ENCODE data around the gene GPR158.

GPR158 gene

DNA sequence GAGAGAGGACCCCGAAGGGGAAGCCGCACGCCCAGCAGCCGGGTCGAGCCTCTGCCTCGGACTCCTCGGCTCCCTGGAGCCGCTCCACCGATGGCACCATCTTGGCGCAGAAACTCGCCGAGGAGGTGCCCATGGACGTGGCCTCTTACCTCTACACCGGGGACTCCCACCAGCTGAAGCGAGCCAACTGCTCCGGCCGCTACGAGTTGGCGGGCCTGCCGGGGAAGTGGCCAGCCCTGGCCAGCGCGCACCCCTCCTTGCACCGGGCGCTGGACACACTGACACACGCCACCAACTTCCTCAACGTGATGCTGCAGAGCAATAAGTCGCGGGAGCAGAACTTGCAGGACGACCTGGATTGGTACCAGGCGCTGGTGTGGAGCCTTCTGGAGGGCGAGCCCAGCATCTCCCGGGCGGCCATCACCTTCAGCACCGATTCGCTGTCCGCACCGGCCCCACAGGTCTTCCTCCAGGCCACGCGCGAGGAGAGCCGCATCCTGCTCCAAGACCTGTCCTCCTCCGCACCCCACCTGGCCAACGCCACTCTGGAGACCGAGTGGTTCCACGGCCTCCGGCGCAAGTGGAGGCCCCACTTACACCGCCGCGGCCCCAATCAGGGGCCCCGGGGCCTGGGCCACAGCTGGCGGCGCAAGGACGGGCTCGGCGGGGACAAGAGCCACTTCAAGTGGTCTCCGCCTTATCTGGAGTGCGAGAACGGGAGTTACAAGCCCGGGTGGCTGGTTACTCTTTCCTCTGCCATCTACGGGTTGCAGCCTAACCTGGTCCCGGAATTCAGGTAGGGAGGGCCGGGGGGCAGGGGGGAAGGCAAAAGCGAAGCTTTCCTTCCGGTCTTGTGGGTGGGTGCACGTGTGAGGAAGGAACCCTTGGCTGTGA is 973 bp downstream of the GPR158 start:
- TF ChIP-seq TAF1 (IDR thresholded peaks at IDR 0.05; ENCODE audit: borderline replicate concordance, low read depth, low read length) (no peak), POLR2AphosphoS5 (IDR thresholded peaks at IDR 0.05; ENCODE audit: low read depth, low read length) (no peak), POLR2A (IDR thresholded peaks at IDR 0.05; ENCODE audit: low read depth, low read length) (no peak)
- FAIRE-seq = no peak
- no peak for DNase-seq (ENCODE audit: insufficient read length)

DNA sequence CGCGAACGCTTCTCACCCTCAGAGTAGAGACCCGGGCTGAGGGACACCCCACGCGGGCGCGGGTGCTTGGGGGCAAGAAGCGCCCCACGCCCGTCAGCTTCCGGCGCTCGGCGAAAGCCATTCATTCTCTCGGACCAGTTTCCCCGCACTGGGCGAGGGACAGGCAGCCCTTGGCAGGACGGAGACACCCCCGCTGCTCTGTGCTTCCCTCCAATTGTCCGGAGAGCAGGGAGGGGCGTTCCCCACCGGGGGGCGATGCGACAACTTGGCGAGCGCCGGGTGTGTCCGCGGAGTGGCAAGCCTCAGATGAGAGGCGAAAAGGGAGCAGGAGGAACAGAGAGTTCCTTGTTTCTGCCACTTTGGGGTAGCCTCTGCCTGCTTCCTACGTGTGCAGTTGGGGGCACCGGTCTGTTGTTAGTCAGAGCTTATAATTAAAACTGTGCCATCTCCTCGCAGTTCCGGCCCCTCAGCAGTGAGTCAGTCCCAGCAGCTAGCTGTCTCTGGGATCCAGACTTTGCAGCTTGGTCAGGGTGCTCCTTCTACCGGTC is 1.7 kb downstream of the GPR158 start:
- FAIRE-seq (no peak), DNase-seq (ENCODE audit: insufficient read length) (no peak)
- TF ChIP-seq POLR2A (IDR thresholded peaks at IDR 0.05; ENCODE audit: low read depth, low read length) (no peak), POLR2AphosphoS5 (IDR thresholded peaks at IDR 0.05; ENCODE audit: low read depth, low read length) (no peak), TAF1 (IDR thresholded peaks at IDR 0.05; ENCODE audit: borderline replicate concordance, low read depth, low read length) (no peak)

DNA sequence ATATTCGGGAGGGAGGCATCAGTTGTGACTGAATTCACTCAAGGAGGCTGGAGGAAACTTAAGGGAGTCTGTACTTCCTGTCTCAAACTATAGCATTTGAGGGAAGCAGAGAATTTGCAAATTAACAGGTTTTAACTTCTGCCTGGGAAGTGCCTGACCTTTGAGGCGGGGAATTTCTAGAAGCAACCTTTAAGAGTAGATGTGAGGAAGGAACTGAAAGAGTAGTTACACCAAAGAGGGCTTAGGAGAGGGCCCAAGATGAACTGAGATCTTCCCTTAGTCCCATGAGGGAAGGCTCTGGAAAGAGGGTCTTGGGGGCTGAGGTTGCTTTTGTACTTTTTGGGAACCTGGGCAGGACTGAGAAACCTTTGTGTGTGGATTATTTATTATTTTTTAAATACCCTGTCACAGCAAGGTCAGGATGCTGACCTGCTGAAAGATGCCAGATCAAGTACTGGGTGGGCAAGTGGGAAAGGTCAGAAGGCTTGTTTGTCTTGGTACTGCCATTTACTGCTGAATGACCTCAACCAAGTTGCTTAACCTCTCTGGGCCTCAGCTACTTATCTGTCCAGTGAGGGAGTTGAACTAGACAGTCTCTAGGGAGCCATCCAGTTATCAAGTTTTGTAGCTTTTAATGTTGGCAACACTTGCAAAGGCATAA is 2.4 kb downstream of the GPR158 start:
- TF ChIP-seq POLR2AphosphoS5 (IDR thresholded peaks at IDR 0.05; ENCODE audit: low read depth, low read length) (no peak), POLR2A (IDR thresholded peaks at IDR 0.05; ENCODE audit: low read depth, low read length) (no peak), TAF1 (IDR thresholded peaks at IDR 0.05; ENCODE audit: borderline replicate concordance, low read depth, low read length) (no peak)
- DNase-seq (ENCODE audit: insufficient read length) (no peak), FAIRE-seq (no peak)

DNA sequence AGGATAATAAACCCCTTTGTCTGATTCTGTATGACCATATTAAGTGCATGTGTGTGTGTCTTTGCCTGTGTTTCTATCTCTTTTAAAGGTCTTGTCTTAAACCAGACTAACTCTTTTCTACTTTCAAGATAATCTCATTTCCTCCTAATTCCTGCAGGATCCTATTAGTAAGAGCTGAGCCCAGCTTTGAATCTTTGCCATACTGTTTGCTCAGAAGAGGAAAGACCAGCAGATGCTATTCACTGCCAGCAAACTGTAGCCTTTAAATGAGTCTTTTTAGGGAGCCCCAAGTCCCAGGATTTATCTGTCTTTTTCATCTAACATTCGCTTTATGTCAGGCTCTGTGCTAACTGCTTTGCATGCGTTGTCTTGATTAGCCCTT is 2.9 kb downstream of the GPR158 start:
- TF ChIP-seq POLR2AphosphoS5 (IDR thresholded peaks at IDR 0.05; ENCODE audit: low read depth, low read length) = no peak
- no peak for TF ChIP-seq TAF1 (IDR thresholded peaks at IDR 0.05; ENCODE audit: borderline replicate concordance, low read depth, low read length)
- no peak for TF ChIP-seq POLR2A (IDR thresholded peaks at IDR 0.05; ENCODE audit: low read depth, low read length)
- no peak for FAIRE-seq
- no peak for DNase-seq (ENCODE audit: insufficient read length)

DNA sequence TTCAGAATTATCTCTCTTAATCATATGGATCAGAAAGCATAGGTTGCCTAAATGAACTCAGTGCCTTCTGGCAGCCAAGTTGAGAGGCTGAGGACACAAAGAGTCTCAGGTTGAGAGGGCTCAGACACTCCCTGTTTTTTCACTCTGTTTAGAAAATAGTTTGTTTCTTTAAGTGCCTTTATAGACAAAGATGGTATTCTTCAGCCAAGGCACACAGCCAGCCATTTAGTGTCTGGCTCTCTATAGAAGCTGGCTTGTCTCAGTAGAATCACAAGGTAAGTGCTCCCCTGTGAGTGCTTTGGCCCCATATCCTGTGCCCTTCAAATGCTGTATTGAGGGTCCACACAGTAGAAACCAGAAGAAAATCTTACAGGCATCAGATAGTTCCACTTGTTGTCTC is 3.6 kb downstream of the GPR158 start:
- DNase-seq (ENCODE audit: insufficient read length) (no peak), FAIRE-seq (no peak)
- TF ChIP-seq TAF1 (IDR thresholded peaks at IDR 0.05; ENCODE audit: borderline replicate concordance, low read depth, low read length) = no peak
- no peak for TF ChIP-seq POLR2AphosphoS5 (IDR thresholded peaks at IDR 0.05; ENCODE audit: low read depth, low read length)
- TF ChIP-seq POLR2A (IDR thresholded peaks at IDR 0.05; ENCODE audit: low read depth, low read length) = no peak

DNA sequence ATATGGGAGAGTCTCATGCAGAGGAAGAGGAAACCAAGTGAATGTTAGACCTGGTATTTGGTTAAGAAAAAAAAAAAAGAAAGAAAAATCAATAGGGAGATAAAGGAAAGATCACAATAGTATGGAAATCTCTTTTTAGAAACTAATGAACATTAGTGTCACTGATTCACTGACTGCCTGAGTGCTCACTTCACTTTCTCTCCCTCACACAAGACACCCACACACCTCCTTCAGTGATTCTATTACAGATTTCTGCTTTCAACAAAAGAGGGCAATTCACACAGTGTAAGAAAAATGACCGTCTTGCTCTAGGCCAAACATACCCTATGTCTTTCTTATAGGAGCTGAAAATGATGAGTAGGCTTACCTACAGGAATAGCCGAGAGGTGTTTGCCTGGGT is 6.0 kb downstream of the GPR158 start:
- FAIRE-seq (no peak), DNase-seq (ENCODE audit: insufficient read length) (no peak)
- TF ChIP-seq POLR2A (IDR thresholded peaks at IDR 0.05; ENCODE audit: low read depth, low read length) = no peak

DNA sequence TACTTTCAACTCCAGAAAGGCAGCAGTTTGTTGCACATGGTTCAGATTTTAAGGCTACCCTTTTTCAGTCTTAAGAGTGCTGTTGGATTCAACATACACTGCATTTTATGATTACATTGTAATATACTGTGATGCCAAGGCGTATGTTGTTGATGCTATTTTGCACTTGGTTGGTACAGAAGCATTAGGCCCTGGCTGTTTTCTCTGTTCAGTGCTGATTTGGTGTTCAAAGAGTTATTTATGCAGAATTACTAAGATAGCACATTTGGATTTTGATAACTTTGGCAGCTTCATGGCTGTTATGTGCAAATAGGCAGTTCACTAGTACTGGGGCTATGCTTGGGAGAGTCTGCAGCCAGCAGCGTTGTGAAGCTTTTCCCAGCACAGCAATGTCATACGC is 7.8 kb downstream of the GPR158 start:
- no peak for FAIRE-seq
- no peak for TF ChIP-seq POLR2AphosphoS5 (IDR thresholded peaks at IDR 0.05; ENCODE audit: low read depth, low read length)
- TF ChIP-seq POLR2A (IDR thresholded peaks at IDR 0.05; ENCODE audit: low read depth, low read length) = no peak

DNA sequence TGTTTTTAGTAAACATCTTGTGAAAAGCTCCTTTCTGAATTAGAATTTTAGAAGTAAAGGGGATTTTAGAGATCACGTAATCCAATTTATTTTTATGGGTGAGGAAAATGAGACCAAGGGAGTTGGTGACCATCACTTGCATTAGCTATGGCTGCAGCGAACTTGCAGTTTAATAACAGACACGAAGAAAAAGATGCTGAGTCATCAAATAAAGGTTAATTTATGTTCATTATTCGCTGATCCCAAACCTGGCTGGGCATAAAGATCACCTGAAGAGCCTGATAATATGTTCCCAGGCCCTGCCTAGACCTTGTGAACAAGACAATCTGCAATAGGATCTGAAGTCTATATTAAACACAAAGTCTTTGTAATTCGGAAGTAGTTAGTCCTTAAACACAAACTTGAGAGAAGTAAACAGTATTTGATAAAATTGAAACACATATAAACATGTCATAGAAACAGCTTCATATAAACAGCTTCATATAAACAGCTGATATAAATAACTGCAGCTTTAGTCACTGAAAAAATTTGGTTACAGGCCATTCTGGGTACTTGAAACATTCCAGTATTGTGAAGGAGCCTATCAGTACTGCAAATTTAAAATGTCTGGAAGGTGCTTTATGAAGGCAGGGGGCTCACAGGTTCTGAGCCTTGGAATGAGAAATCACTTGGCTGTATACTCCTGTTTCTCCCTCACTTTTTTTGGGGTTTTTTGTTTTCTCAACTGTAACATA is 16.5 kb downstream of the GPR158 start:
- TF ChIP-seq TAF1 (IDR thresholded peaks at IDR 0.05; ENCODE audit: borderline replicate concordance, low read depth, low read length) (no peak), POLR2A (IDR thresholded peaks at IDR 0.05; ENCODE audit: low read depth, low read length) (no peak), POLR2AphosphoS5 (IDR thresholded peaks at IDR 0.05; ENCODE audit: low read depth, low read length) (no peak)
- DNase-seq (ENCODE audit: insufficient read length) = no peak
- FAIRE-seq = no peak

More for the DNA sequence above, 7.8 kb downstream of the GPR158 start:
- no peak for DNase-seq (ENCODE audit: insufficient read length)

DNA sequence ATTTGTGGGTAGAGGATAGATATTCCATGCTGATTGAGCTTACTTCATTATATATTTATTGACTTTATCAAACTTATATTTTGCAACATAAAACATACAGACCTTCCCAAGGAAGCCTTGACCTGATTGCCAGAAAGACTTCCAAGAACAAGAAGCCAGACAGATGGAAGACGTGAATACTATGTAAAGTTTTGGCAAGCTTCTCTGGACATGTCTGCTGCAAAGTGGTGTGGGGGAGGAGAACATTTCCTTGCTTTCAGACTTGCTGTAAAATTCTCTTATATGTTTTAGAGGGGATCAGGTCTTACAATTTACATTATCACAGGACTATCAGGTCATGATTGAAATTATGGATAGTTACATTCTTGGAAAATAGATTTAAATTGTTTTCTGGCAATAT is 23.4 kb downstream of the GPR158 start:
- no peak for FAIRE-seq
- DNase-seq (ENCODE audit: insufficient read length) = no peak
- TF ChIP-seq POLR2AphosphoS5 (IDR thresholded peaks at IDR 0.05; ENCODE audit: low read depth, low read length) (no peak), TAF1 (IDR thresholded peaks at IDR 0.05; ENCODE audit: borderline replicate concordance, low read depth, low read length) (no peak), POLR2A (IDR thresholded peaks at IDR 0.05; ENCODE audit: low read depth, low read length) (no peak)

DNA sequence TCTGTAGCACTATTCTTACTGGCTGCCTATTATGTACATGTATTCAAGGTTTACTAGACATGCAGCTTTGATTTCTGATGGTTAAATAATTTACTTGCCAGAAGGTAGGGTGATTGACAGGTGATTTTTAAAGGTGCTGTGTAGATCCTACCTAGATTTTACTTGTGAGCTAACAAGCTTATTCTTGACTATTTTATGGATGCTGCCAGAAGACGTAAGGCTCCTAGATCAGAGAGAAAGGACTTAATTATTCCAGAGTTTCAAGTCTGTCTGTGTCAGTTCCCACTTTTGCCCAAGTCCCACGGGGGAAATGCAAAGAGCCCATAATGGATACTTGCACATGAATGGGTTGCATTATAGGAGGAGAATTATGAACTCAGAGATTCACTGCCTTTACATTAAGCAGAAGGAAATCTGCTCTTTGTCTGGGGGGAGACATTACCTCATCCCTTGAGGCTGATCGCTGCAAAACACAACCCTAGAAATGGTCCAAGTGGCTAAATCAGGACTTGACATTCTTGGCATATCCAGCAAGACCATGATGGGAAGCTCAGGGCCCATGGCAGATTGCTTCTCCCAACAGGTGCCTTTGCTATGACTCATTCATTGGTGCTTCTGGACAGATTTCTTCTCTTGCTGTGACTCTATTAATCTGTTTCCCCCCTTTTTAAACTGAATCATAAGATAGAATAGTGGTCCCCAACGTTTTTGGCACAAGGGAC is 32.1 kb downstream of the GPR158 start:
- no peak for DNase-seq (ENCODE audit: insufficient read length)
- TF ChIP-seq POLR2AphosphoS5 (IDR thresholded peaks at IDR 0.05; ENCODE audit: low read depth, low read length) (no peak), TAF1 (IDR thresholded peaks at IDR 0.05; ENCODE audit: borderline replicate concordance, low read depth, low read length) (no peak)
- no peak for FAIRE-seq

DNA sequence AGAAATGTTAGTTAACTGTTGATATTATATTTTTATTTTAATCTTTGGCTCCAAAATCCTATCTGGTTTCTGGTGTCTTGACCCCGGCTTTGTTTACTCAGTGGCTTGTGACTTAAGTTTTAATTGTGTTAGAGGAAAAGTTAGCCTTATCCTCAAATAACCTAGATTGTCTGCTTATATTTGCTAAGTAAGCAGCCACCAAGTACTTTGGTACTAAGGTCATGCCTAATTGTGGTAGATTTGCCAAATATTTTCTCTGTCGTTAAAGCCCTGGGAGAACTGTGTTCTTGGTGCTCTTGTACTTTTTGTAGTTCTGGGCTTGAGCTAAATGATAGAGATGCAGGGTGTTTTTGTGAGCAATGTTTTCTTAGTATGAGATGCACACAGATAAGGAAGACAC is 34.8 kb downstream of the GPR158 start:
- no peak for TF ChIP-seq POLR2AphosphoS5 (IDR thresholded peaks at IDR 0.05; ENCODE audit: low read depth, low read length)
- TF ChIP-seq POLR2A (IDR thresholded peaks at IDR 0.05; ENCODE audit: low read depth, low read length) = no peak
- no peak for TF ChIP-seq TAF1 (IDR thresholded peaks at IDR 0.05; ENCODE audit: borderline replicate concordance, low read depth, low read length)
- FAIRE-seq (no peak), DNase-seq (ENCODE audit: insufficient read length) (no peak)

All from GM12892 (cell line).